Left lung (tissue), 10 donors: ENCODE data around the gene PTER. TPM values are rescaled to one million over a fixed set of nuclear protein-coding genes. Genes with fewer than 3 reads are reported as not detected.
A peak's percentile ranks its signal among the peaks of the same experiment; 100 is the strongest.

Experiments used
- ATAC-seq: fragments of 200-7000 bp; cut with Tn5 transposase; one replicate; pipeline ENCODE4 v1.9.1; 2020; ENCODE audit warnings: moderate library complexity
- DNase-seq, 4 donors: peaks; one replicate each; pipeline ENCODE4 v3.0.0-alpha.2; 2013 to 2020
- H3K27ac ChIP-seq, 2 donors: fragments of 200-600 bp; sonication (generic) in 1 of 2; one replicate each; pipeline versions ENCODE4 v1.5.0 to v1.8.0; 2020 to 2021
- H3K27me3 ChIP-seq, 2 donors: fragments of 200-600 bp; sonication (generic) in 1 of 2; one replicate each; pipeline versions ENCODE4 v1.5.0 to v1.8.0; 2020 to 2021
- H3K36me3 ChIP-seq, 2 donors: fragments of 200-600 bp; sonication (generic) in 1 of 2; one replicate each; pipeline versions ENCODE4 v1.5.0 to v1.8.0; 2020 to 2021
- H3K4me1 ChIP-seq, 2 donors: fragments of 200-600 bp; one replicate each; pipeline ENCODE4 v1.8.0; 2021
- H3K4me3 ChIP-seq, 2 donors: fragments of 200-600 bp; sonication (generic) in 1 of 2; one replicate each; pipeline versions ENCODE4 v1.5.0 to v1.8.0; 2020 to 2021; ENCODE audit warnings: mild to moderate bottlenecking in 1 of 2
- H3K9me3 ChIP-seq, 2 donors: fragments of 200-600 bp; sonication (generic) in 1 of 2; one replicate each; pipeline versions ENCODE4 v1.5.0 to v1.8.0; 2020 to 2021
- intact Hi-C, 2 donors: fragments of 100-400 bp; cut with DNase I; formaldehyde crosslinking; loops; one replicate each; pipeline versions ENCODE4 v1.11.2 to v1.14.2; 2022
- polyA plus RNA-seq, 6 donors: library from polyadenylated mRNA; unstranded; fragments of 120-200 nt; gene quantifications; one replicate each; pipeline ENCODE4 v1.2.1, GENCODE V29; 2013; ENCODE audit not compliant: insufficient read length in 6 of 6
- total RNA-seq, 2 donors: library from RNA; stranded (reverse); fragmentation: NEBNext Ultra II Directional; extraction: Animal tissue kit (Norgen Biotek cat#: 25700); gene quantifications; one replicate each; pipeline ENCODE4 v1.2.1, GENCODE V29; 2021
- TF ChIP-seq, protein P1 (sequence below), 2 donors: fragments of 200-600 bp; sonication (generic) in 1 of 2; IDR thresholded peaks; one replicate each; pipeline versions ENCODE4 v1.5.0 to v1.8.0; 2021; ENCODE audit warnings: antibody characterized with exemption in 2 of 2
- donor health status: DM: no; HTN: yes; CAD: no.
- donor health status: DM: no; HTN: no; CAD: no.

PTER gene
- total and polyA plus RNA-seq, 8 donors = 8.6 to 16.8 (median 10.5) TPM

DNA sequence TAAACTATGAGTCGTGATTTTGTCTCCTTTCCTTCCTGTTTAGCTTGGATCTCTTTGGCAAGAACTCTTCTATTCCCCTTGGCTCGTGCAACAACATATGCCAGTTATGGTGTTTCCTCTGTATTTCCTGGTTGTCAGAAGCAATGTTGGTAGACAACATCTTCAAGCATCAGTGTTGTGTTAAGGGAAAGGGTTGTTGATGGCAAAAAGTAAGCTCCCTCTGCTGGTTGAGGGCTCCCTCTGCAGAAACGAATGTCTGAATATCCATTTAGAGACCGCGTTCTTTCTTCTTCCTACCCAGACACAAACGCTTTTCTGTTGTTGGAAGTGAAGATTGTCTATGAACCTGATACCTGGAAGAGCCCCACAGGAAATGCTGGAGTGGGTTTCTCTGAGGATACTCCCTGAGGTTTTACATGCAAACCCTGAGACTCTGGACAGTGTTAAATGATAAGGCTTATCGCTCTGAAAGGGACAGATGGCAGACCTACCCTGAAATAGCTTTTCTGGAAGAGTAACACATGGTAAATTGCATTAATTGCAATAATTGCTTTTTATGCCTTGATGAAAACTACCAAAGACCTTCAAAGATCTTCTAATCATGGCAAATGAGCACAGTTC, 108.4 kb downstream of the PTER start:
- peak; percentile 59 for ATAC-seq

DNA sequence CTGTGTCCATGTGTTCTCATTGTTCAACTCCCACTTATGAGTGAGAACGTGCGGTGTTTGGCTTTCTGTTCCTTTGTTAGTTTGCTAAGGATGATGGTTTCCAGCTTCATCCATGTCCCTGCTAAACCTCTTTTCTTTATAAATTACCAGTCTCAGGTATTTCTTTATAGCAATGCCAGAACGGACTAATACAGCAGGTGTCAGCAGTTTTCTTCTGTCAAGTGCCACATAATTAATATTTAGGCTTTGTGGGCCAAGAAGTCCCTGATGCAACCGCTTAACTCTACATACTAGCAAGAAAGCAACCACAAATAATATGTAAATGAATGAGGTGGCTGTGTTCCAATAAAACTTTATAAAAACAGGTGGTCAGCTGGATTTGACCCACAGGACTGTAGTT, 111.2 kb downstream of the PTER start:
- DNase-seq (no peak), ATAC-seq (no peak)
- Histone ChIP-seq H3K27me3 (no peaks in the 10 kb centered on the region), H3K27ac (no peak overlapping the region), H3K36me3 (no peaks in the 10 kb centered on the region), H3K4me3 (no peak overlapping the region), H3K9me3 (no peaks in the 10 kb centered on the region), H3K4me1 (no peaks in the 10 kb centered on the region)
- intact Hi-C loops = no loop called here
- TF ChIP-seq, protein P1, sequence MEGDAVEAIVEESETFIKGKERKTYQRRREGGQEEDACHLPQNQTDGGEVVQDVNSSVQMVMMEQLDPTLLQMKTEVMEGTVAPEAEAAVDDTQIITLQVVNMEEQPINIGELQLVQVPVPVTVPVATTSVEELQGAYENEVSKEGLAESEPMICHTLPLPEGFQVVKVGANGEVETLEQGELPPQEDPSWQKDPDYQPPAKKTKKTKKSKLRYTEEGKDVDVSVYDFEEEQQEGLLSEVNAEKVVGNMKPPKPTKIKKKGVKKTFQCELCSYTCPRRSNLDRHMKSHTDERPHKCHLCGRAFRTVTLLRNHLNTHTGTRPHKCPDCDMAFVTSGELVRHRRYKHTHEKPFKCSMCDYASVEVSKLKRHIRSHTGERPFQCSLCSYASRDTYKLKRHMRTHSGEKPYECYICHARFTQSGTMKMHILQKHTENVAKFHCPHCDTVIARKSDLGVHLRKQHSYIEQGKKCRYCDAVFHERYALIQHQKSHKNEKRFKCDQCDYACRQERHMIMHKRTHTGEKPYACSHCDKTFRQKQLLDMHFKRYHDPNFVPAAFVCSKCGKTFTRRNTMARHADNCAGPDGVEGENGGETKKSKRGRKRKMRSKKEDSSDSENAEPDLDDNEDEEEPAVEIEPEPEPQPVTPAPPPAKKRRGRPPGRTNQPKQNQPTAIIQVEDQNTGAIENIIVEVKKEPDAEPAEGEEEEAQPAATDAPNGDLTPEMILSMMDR (IDR thresholded peaks at IDR 0.05) = no peak

More for the DNA sequence above, 108.4 kb downstream of the PTER start:
- Histone ChIP-seq H3K4me1 (no peaks in the 10 kb centered on the region), H3K36me3 (no peaks in the 10 kb centered on the region), H3K4me3 (no peak overlapping the region), H3K27me3 (no peaks in the 10 kb centered on the region), H3K27ac (no peak overlapping the region), H3K9me3 (no peaks in the 10 kb centered on the region)
- DNase-seq = peak in 1 of 4 donors; percentile 13
- intact Hi-C loops = no loop called here
- TF ChIP-seq, protein P1 (IDR thresholded peaks at IDR 0.05) = peak; percentile 28 to 35

DNA sequence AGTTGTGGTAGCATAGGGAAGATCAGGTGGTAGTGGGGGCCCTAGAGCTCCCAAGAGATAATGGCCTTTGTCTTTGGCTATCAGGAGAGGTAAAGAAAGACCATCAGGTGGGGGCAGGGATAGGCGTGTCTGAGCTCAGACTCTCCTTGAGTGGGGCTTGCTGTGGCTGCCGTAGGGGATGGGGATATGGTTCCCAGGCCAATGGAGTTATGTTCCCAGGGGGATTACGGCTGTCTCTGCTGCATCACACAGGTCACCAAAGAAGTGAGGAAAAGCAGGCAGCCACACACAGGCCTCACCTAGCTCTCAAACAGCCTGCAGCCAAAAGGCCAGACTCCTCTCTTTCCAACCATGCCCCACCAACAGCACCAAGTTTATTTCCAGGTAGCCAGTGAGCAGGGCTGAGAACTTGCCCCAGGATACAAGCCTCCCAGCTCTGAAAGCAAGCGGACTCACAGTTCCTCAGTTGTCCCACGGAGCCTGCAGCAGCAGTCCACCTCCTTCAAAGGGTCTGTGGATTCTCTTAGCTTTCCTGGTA, 122.5 kb downstream of the PTER start:
- H3K27me3 ChIP-seq = no peaks in the 10 kb centered on the region
- TF ChIP-seq, protein P1 (IDR thresholded peaks at IDR 0.05) = no peak
- no peaks in the 10 kb centered on the region for H3K36me3 ChIP-seq
- ATAC-seq = no peak
- no peak overlapping the region for H3K4me3 ChIP-seq
- H3K9me3 ChIP-seq = no peaks in the 10 kb centered on the region
- H3K4me1 ChIP-seq = no peaks in the 10 kb centered on the region
- intact Hi-C loops = no loop called here
- no peak overlapping the region for H3K27ac ChIP-seq
- no peak for DNase-seq

DNA sequence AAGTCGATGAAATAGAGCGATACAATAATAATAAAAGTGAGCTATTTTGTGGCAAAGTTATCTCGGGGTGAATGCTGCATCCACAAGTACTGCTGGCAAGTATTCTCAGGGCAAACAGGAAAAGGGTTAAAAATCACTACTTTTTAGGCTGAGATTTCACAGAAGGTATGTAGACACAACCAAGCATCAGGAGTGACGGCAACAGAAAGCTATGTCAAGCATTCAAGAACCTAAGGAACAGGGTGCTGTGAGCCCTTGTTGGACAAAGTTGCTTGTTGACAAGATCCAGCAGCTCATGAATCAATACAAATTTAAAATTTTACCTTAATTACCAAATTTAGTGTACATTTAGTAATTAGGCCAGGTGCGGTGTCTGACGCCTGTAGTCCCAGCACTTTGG, 126.1 kb downstream of the PTER start:
- Histone ChIP-seq H3K27ac (no peak overlapping the region), H3K36me3 (no peaks in the 10 kb centered on the region), H3K4me1 (no peaks in the 10 kb centered on the region), H3K4me3 (no peak overlapping the region), H3K27me3 (no peaks in the 10 kb centered on the region), H3K9me3 (no peaks in the 10 kb centered on the region)
- TF ChIP-seq, protein P1 (IDR thresholded peaks at IDR 0.05) = no peak
- ATAC-seq (no peak), DNase-seq (no peak)
- intact Hi-C loops = no loop called here

Other genes with a start within 250 kb of the PTER start
- not detected for gene C1QL3, start 84.9 kb downstream of the PTER start, total RNA-seq
- 1 to 10 TPM in 1 of 6 donors, under 1 TPM in 5; 0.13 to 1.3 (median 0.64) TPM for gene C1QL3, start 84.9 kb downstream of the PTER start, polyA plus RNA-seq